Esophagus muscularis mucosa (tissue), 4 donors: ENCODE data around the gene HLCS.

Source experiments
- EP300 ChIP-seq: sonication (generic); formaldehyde crosslinking; IDR thresholded peaks from one replicate; pipeline ENCODE4 v1.6.1; 2017; ENCODE audit warnings: antibody characterized with exemption
- POLR2A ChIP-seq: fragments of 450-650 bp; IDR thresholded peaks from one replicate; pipeline ENCODE4 v1.6.1; 2017; ENCODE audit warnings: antibody characterized with exemption, moderate library complexity, mild to moderate bottlenecking, low read depth
- POLR2AphosphoS5 ChIP-seq, 2 donors: sonication (generic); formaldehyde crosslinking; IDR thresholded peaks; one replicate each; pipeline ENCODE4 v1.6.1; 2017; ENCODE audit warnings: antibody characterized with exemption in 2 of 2
- TF ChIP-seq, protein P1 (sequence below), 3 experiments: fragments of 200-600 bp in 2 of 3; fragments of 450-650 bp in 1 of 3; sonication (generic) in 2 of 3; IDR thresholded peaks; one replicate each; pipeline ENCODE4 v1.5.1; 2017 to 2019; ENCODE audit warnings: antibody characterized with exemption in 3 of 3, mild to moderate bottlenecking in 2 of 3, moderate library complexity in 1 of 3

DNA sequence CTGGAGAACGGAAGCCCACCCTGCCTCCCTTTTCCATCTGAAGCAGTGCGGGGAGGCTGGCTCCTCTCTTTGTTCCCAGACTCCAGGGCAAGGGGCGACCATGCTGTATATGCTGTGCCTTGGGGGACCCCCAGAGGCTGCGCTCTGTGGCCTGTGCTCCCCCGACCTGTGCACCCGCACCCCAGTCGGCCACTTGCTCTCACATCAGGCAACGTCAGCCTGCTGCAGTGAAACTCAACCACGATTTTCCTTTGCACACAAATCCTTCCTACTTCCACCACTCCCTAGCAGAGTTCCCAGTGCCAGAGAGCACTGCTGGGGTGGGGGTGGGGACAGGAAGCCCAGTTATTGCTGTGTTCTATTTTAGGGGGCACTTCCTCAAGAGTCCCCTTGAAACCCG, 215.1 kb downstream of the HLCS start:
- TF ChIP-seq, protein P1, sequence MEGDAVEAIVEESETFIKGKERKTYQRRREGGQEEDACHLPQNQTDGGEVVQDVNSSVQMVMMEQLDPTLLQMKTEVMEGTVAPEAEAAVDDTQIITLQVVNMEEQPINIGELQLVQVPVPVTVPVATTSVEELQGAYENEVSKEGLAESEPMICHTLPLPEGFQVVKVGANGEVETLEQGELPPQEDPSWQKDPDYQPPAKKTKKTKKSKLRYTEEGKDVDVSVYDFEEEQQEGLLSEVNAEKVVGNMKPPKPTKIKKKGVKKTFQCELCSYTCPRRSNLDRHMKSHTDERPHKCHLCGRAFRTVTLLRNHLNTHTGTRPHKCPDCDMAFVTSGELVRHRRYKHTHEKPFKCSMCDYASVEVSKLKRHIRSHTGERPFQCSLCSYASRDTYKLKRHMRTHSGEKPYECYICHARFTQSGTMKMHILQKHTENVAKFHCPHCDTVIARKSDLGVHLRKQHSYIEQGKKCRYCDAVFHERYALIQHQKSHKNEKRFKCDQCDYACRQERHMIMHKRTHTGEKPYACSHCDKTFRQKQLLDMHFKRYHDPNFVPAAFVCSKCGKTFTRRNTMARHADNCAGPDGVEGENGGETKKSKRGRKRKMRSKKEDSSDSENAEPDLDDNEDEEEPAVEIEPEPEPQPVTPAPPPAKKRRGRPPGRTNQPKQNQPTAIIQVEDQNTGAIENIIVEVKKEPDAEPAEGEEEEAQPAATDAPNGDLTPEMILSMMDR (IDR thresholded peaks at IDR 0.05) = no peak
- no peak for TF ChIP-seq POLR2A
- TF ChIP-seq POLR2AphosphoS5 (IDR thresholded peaks at IDR 0.05) = no peak
- no peak for TF ChIP-seq EP300
